Chondrocyte (in vitro differentiated cells): Measurements from ENCODE around the gene RGS1. TPM values are rescaled to one million over a fixed set of nuclear protein-coding genes. Genes with fewer than 3 reads are reported as not detected.

Source experiments
- DNase-seq: peaks from one replicate; pipeline ENCODE4 v3.0.0; 2021; ENCODE audit warnings: mixed read lengths, low spot score
- H3K27ac Mint-ChIP-seq: one replicate; pipeline ENCODE4 v1.8.0; 2021; ENCODE audit warnings: mild to moderate bottlenecking, moderate library complexity, mixed read lengths; ENCODE audit not compliant: unreplicated experiment
- H3K27me3 Mint-ChIP-seq: 2 replicates; pipeline ENCODE4 v1.8.0; 2021; ENCODE audit warnings: low read depth, mixed read lengths
- H3K36me3 Mint-ChIP-seq: 2 replicates; pipeline ENCODE4 v1.8.0; 2021; ENCODE audit warnings: low read depth, mixed read lengths
- H3K4me1 Mint-ChIP-seq: 2 replicates; pipeline ENCODE4 v1.8.0; 2021; ENCODE audit warnings: low read depth, mild to moderate bottlenecking, mixed read lengths
- H3K4me3 Mint-ChIP-seq: one replicate; pipeline ENCODE4 v1.8.0; 2021; ENCODE audit warnings: mild to moderate bottlenecking, moderate library complexity, mixed read lengths; ENCODE audit not compliant: unreplicated experiment
- H3K9me3 Mint-ChIP-seq: 2 replicates; pipeline ENCODE4 v1.8.0; 2021; ENCODE audit warnings: low read depth, mixed read lengths
- total RNA-seq: library from RNA; stranded (reverse); gene quantifications from 3 replicates; pipeline ENCODE4 v1.2.1, GENCODE V29; 2021
- TF ChIP-seq, protein P1 (sequence below): fragments of 200-600 bp; sonication (generic); IDR thresholded peaks from 2 replicates; pipeline ENCODE4 v1.5.0; 2021; ENCODE audit warnings: antibody characterized with exemption, mild to moderate bottlenecking, moderate library complexity

RGS1 gene
- total RNA-seq, 1 donor from 2014 or later, result not detected

DNA sequence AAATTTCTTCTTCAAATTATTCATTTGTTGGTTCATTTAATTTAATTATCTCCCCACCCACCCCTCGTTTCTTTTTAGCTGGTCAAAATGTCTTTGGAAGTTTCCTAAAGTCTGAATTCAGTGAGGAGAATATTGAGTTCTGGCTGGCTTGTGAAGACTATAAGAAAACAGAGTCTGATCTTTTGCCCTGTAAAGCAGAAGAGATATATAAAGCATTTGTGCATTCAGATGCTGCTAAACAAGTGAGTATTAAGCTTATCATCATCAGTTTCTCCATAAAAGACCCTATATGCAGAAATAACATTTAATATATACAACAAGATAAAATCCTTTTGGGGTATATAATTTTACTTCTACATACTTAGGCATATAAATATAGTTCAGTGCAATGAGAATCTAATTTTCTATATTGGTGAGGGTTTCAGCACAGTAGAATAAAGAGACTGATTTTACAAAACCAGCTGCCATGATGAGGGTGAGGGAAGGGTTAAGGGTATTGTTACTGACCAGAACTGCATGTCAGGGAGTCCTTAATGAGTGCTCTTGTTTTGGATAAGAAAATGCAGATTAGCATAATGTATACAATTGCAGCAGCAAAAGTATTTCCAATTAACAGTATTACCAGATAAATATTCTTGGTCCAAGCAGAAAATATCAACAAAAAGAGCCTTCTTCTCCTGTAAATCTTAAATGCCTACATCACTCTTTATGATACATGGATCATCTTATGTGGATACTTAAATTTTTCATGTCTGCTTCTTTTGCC, 2.8 kb downstream of the RGS1 start:
- H3K4me1 Mint-ChIP-seq, result peaks cover 22% of the 10 kb centered on the region
- no peak overlapping the region for H3K4me3 Mint-ChIP-seq
- no peak overlapping the region for H3K27ac Mint-ChIP-seq
- H3K36me3 Mint-ChIP-seq, result no peaks in the 10 kb centered on the region
- DNase-seq, result no peak
- no peaks in the 10 kb centered on the region for H3K9me3 Mint-ChIP-seq
- TF ChIP-seq, protein P1, sequence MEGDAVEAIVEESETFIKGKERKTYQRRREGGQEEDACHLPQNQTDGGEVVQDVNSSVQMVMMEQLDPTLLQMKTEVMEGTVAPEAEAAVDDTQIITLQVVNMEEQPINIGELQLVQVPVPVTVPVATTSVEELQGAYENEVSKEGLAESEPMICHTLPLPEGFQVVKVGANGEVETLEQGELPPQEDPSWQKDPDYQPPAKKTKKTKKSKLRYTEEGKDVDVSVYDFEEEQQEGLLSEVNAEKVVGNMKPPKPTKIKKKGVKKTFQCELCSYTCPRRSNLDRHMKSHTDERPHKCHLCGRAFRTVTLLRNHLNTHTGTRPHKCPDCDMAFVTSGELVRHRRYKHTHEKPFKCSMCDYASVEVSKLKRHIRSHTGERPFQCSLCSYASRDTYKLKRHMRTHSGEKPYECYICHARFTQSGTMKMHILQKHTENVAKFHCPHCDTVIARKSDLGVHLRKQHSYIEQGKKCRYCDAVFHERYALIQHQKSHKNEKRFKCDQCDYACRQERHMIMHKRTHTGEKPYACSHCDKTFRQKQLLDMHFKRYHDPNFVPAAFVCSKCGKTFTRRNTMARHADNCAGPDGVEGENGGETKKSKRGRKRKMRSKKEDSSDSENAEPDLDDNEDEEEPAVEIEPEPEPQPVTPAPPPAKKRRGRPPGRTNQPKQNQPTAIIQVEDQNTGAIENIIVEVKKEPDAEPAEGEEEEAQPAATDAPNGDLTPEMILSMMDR, result no peak
- H3K27me3 Mint-ChIP-seq, result no peaks in the 10 kb centered on the region

DNA sequence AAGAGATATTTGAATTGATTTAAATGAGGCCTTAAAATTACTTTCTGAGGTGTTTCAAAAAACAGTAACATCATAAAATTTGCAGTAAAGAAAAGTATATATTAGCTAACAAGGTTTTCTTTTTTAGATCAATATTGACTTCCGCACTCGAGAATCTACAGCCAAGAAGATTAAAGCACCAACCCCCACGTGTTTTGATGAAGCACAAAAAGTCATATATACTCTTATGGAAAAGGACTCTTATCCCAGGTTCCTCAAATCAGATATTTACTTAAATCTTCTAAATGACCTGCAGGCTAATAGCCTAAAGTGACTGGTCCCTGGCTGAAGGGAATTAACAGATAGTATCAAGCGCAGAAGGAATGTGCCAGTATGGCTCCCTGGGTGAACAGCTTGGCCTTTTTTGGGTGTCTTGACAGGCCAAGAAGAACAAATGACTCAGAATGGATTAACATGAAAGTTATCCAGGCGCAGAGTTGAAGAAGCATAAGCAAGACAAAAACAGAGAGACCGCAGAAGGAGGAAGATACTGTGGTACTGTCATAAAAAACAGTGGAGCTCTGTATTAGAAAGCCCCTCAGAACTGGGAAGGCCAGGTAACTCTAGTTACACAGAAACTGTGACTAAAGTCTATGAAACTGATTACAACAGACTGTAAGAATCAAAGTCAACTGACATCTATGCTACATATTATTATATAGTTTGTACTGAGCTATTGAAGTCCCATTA, 3.6 kb downstream of the RGS1 start:
- no peak for DNase-seq
- H3K27me3 Mint-ChIP-seq, result no peaks in the 10 kb centered on the region
- no peak overlapping the region for H3K4me3 Mint-ChIP-seq
- H3K27ac Mint-ChIP-seq, result peak overlapping the region; percentile 57
- TF ChIP-seq, protein P1, result no peak
- peaks cover 16% of the 10 kb centered on the region for H3K4me1 Mint-ChIP-seq
- no peaks in the 10 kb centered on the region for H3K36me3 Mint-ChIP-seq
- H3K9me3 Mint-ChIP-seq, result no peaks in the 10 kb centered on the region

DNA sequence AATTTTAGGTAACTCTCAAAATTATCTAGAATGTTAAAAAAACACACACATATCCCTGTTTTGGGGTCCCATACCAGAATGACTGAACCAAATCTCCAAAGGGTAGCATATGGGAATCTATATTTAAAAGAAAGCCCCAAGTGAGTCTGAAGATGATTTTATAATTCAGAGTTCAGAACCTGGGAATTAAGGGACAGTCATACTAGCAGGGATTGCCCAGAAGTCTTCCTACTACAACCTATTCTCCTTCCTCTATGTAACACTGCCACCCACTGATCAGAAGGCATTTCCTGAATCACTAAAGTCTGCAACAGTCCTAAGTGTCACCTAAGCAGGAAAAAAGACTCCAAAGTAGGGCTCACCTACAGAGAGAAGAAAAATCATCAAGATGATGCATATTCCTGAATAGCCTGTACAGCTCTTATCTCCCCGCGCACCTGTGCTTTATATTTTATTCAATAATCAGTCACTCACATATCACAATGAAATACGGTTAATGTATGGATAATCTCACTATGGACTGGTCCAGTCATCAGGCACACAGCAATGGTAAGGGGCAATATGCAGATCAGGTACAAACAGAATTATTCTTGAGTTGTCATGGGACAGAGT, 4.9 kb downstream of the RGS1 start:
- no peaks in the 10 kb centered on the region for H3K27me3 Mint-ChIP-seq
- TF ChIP-seq, protein P1, result peak; percentile 88
- peaks cover 24% of the 10 kb centered on the region for H3K4me1 Mint-ChIP-seq
- H3K27ac Mint-ChIP-seq, result no peak overlapping the region
- no peak for DNase-seq
- no peaks in the 10 kb centered on the region for H3K36me3 Mint-ChIP-seq
- H3K9me3 Mint-ChIP-seq, result no peaks in the 10 kb centered on the region
- no peak overlapping the region for H3K4me3 Mint-ChIP-seq

DNA sequence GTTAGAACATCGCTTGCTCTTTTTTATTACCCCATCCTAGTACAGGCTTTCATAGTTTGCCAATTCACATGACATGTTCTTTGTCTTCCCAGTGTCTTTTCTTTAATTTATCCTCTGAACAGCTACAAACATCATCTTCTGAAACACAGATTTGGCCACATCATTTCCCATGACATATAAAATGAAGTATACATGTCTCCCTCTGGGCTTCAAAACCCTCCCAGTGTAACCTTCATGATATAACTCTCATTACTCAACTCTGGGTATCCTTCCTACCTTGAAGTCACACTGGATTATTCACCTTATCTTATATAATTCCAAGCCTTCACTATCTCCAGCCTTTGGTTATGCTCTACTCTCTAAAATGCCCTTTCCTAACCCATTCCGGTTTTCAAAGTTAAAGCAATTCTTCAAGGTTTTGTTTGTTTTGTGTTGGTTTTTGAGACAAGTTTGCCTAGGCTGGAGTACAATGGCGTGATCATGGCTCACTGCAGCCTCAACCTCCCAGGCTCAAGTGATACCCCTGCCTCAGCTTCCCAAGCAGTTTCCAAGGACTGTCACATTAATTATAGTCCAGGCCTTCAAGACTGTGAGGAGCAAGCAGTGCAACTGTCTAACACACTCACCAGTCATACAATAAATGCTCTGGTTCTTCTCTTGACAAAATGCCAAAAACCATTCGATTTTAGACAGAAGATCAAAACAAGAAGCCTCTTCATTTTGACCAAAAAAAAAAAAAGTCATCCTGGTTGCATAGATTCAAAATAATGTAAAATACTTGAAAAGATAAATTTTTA, 5.8 kb downstream of the RGS1 start:
- H3K4me3 Mint-ChIP-seq, result no peak overlapping the region
- no peaks in the 10 kb centered on the region for H3K27me3 Mint-ChIP-seq
- no peak for DNase-seq
- no peaks in the 10 kb centered on the region for H3K9me3 Mint-ChIP-seq
- H3K4me1 Mint-ChIP-seq, result peaks cover 24% of the 10 kb centered on the region
- H3K36me3 Mint-ChIP-seq, result no peaks in the 10 kb centered on the region
- no peak overlapping the region for H3K27ac Mint-ChIP-seq
- TF ChIP-seq, protein P1, result no peak

DNA sequence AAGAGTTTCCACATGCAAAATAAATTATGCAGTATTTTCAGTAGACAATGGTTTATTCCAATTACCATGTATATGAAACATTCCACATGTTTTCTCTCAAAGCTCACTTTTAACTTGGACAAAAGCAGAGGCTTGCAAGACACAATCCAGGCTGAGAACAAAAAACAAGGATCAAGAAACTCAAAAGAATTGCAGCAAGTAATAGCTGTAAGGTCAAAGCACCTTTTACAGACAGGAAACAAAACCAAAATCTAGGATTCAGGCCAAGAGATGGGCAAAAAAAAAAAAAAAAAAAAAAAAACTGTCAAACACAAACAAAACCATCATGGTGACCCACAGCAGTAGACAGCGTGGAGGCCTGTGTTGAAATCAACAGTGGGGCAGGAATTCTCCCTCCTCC, 9.3 kb downstream of the RGS1 start:
- Mint-ChIP-seq H3K27ac (no peak overlapping the region), H3K4me3 (no peak overlapping the region), H3K9me3 (no peaks in the 10 kb centered on the region), H3K27me3 (no peaks in the 10 kb centered on the region), H3K36me3 (no peaks in the 10 kb centered on the region), H3K4me1 (peaks cover 14% of the 10 kb centered on the region)
- TF ChIP-seq, protein P1, result no peak
- DNase-seq, result no peak
